WI38 (cell line): ENCODE data around the gene TRIM17.

Experiments
- H3K4me3 ChIP-seq: 2 replicates; pipeline ENCODE4 v1.5.1; 2011; ENCODE audit warnings: low read depth, mild to moderate bottlenecking, control low read depth, low read length
- TF ChIP-seq, protein P1 (sequence below): IDR thresholded peaks from 2 replicates; pipeline ENCODE4 v1.5.1; 2012; ENCODE audit warnings: low read depth, mild to moderate bottlenecking, control low read depth, low read length

TRIM17 gene

GRCh38 chr1:228424685-228425660 lies 8.3 kb upstream of the TRIM17 start:
- TF ChIP-seq, protein P1, sequence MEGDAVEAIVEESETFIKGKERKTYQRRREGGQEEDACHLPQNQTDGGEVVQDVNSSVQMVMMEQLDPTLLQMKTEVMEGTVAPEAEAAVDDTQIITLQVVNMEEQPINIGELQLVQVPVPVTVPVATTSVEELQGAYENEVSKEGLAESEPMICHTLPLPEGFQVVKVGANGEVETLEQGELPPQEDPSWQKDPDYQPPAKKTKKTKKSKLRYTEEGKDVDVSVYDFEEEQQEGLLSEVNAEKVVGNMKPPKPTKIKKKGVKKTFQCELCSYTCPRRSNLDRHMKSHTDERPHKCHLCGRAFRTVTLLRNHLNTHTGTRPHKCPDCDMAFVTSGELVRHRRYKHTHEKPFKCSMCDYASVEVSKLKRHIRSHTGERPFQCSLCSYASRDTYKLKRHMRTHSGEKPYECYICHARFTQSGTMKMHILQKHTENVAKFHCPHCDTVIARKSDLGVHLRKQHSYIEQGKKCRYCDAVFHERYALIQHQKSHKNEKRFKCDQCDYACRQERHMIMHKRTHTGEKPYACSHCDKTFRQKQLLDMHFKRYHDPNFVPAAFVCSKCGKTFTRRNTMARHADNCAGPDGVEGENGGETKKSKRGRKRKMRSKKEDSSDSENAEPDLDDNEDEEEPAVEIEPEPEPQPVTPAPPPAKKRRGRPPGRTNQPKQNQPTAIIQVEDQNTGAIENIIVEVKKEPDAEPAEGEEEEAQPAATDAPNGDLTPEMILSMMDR = no peak
- no peak overlapping the region for H3K4me3 ChIP-seq

- TF ChIP-seq, protein P1 = no peak
- H3K4me3 ChIP-seq = no peak overlapping the region
These were observed 6.9 kb upstream of the TRIM17 start for GRCh38 chr1:228423404-228424053.

- TF ChIP-seq, protein P1 = no peak
These were observed 4.5 kb upstream of the TRIM17 start for GRCh38 chr1:228420968-228421826.

GRCh38 chr1:228417483-228418203 lies 982 bp upstream of the TRIM17 start:
- TF ChIP-seq, protein P1 = no peak
- H3K4me3 ChIP-seq = no peak overlapping the region

More at GRCh38 chr1:228420968-228421826, 4.5 kb upstream of the TRIM17 start:
- H3K4me3 ChIP-seq = no peak overlapping the region

DNA sequence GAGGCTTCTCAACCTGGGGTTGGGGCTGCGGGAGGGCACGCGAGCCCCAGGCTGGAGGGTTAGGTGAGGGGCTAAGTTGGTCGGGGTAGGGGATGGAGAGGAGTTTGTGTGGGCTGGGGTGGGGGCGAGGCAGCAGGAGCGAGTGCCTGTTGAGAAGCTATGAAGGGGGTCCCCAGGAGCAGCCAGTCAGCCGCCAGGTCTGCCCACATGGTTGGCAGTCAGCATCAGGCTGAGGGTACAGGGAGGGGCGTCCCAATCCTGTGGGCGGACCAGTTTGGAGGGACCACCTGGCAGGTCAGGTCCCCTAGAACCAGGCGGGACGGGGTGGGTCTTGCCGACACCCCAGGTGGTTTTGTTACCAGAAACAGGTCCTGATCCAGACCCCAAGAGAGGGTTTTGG lies 400 bp upstream of the TRIM17 start:
- TF ChIP-seq, protein P1 = no peak
- no peak overlapping the region for H3K4me3 ChIP-seq

GRCh38 chr1:228415853-228416216 lies 826 bp downstream of the TRIM17 start:
- TF ChIP-seq, protein P1 = no peak
- no peak overlapping the region; the same call in 1 of the 2 replicates for H3K4me3 ChIP-seq
